ENCODE results near the gene FCN1.

FCN1 gene

DNA sequence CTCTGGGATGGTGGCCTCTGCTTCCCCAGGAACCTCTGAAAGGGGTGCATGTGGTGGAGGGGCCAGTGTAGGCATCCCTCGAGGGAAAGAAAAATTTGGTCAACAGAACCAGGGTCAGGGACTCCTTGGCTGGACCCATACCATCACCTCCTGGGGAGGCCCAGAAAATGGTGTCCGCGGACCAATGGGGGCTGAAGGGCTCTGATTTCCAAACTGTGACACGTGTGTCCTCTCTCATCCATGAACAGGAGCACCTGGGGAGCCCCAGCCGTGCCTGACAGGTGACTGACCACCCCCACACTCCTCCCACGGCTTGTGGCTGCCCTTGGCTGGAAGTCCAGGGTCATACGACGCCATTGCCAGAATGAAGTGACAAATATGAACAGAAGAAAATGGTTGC is 33.2 kb downstream of the FCN1 start:
- Histone ChIP-seq H3K36me3 (ENCODE audit: control insufficient read depth, insufficient read depth, low read length) (no peaks in the 10 kb centered on the region), H3K9me3 (ENCODE audit: control insufficient read depth, low read length) (no peaks in the 10 kb centered on the region), H2AFZ (no peak overlapping the region), H3K79me2 (no peaks in the 10 kb centered on the region), H3K27ac (no peak overlapping the region), H3K4me3 (ENCODE audit: low read depth, low read length) (no peak overlapping the region), H3K27me3 (ENCODE audit: control insufficient read depth, insufficient read depth, low read length) (no peaks in the 10 kb centered on the region), H3K9ac (no peak overlapping the region), H3K4me2 (ENCODE audit: low read length) (no peak overlapping the region), H3K4me1 (no peaks in the 10 kb centered on the region)
- TF ChIP-seq, protein P1, sequence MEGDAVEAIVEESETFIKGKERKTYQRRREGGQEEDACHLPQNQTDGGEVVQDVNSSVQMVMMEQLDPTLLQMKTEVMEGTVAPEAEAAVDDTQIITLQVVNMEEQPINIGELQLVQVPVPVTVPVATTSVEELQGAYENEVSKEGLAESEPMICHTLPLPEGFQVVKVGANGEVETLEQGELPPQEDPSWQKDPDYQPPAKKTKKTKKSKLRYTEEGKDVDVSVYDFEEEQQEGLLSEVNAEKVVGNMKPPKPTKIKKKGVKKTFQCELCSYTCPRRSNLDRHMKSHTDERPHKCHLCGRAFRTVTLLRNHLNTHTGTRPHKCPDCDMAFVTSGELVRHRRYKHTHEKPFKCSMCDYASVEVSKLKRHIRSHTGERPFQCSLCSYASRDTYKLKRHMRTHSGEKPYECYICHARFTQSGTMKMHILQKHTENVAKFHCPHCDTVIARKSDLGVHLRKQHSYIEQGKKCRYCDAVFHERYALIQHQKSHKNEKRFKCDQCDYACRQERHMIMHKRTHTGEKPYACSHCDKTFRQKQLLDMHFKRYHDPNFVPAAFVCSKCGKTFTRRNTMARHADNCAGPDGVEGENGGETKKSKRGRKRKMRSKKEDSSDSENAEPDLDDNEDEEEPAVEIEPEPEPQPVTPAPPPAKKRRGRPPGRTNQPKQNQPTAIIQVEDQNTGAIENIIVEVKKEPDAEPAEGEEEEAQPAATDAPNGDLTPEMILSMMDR (IDR thresholded peaks at IDR 0.05), result no peak

- no peaks in the 10 kb centered on the region for H3K79me2 ChIP-seq
- no peaks in the 10 kb centered on the region for H3K4me1 ChIP-seq
- no peak overlapping the region for H3K4me2 ChIP-seq (ENCODE audit: low read length)
- TF ChIP-seq, protein P1 (IDR thresholded peaks at IDR 0.05), result no peak
- no peak overlapping the region for H3K9ac ChIP-seq
- H3K9me3 ChIP-seq (ENCODE audit: control insufficient read depth, low read length), result no peaks in the 10 kb centered on the region
- H3K27me3 ChIP-seq (ENCODE audit: control insufficient read depth, insufficient read depth, low read length), result no peaks in the 10 kb centered on the region
- H3K36me3 ChIP-seq (ENCODE audit: control insufficient read depth, insufficient read depth, low read length), result no peaks in the 10 kb centered on the region
- no peak overlapping the region for H3K4me3 ChIP-seq (ENCODE audit: low read depth, low read length)
- no peak overlapping the region for H2AFZ ChIP-seq
- H3K27ac ChIP-seq, result no peak overlapping the region
Observed at GRCh38 chr9:134883040-134883782, 34.5 kb downstream of the FCN1 start.

GRCh38 chr9:134882204-134882785 is 35.4 kb downstream of the FCN1 start:
- Histone ChIP-seq H3K9ac (no peak overlapping the region), H3K27ac (no peak overlapping the region), H3K4me1 (no peaks in the 10 kb centered on the region), H3K79me2 (no peaks in the 10 kb centered on the region), H3K4me3 (ENCODE audit: low read depth, low read length) (no peak overlapping the region), H3K36me3 (ENCODE audit: control insufficient read depth, insufficient read depth, low read length) (no peaks in the 10 kb centered on the region), H3K4me2 (ENCODE audit: low read length) (no peak overlapping the region), H2AFZ (no peak overlapping the region), H3K27me3 (ENCODE audit: control insufficient read depth, insufficient read depth, low read length) (no peaks in the 10 kb centered on the region), H3K9me3 (ENCODE audit: control insufficient read depth, low read length) (no peaks in the 10 kb centered on the region)
- TF ChIP-seq, protein P1 (IDR thresholded peaks at IDR 0.05), result no peak

DNA sequence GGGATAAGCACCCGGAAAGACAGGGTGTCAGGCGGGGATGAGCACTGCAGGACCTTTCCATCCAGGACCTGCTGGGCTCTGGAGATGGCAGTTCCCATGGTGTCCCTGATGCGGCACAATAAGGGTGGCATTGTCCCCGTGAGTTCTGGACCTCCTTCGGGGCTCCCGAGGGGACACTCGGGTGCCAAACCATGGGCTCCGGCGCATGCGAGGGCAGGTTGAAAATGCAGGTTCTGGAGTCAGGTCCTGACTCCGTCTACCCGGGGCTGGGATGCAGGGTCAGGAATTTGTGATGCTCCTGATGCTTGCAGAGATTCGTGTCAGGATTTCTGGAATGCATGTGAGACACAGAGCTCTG is 36.4 kb downstream of the FCN1 start:
- Histone ChIP-seq H3K27ac (no peak overlapping the region), H3K79me2 (no peaks in the 10 kb centered on the region), H3K4me1 (no peaks in the 10 kb centered on the region), H3K36me3 (ENCODE audit: control insufficient read depth, insufficient read depth, low read length) (no peaks in the 10 kb centered on the region), H3K4me2 (ENCODE audit: low read length) (no peak overlapping the region), H3K4me3 (ENCODE audit: low read depth, low read length) (no peak overlapping the region), H3K9ac (no peak overlapping the region), H2AFZ (no peak overlapping the region), H3K9me3 (ENCODE audit: control insufficient read depth, low read length) (no peaks in the 10 kb centered on the region), H3K27me3 (ENCODE audit: control insufficient read depth, insufficient read depth, low read length) (no peaks in the 10 kb centered on the region)
- TF ChIP-seq, protein P1 (IDR thresholded peaks at IDR 0.05), result no peak
